Uterus (tissue), 2 donors: ENCODE data around the gene IGSF23.

ENCODE experiments used
- CTCF ChIP-seq, 4 experiments: fragments of 200-600 bp in 2 of 4; fragments of 450-650 bp in 2 of 4; sonication (generic) in 2 of 4; IDR thresholded peaks; one replicate each; pipeline ENCODE4 v1.5.1; 2016 to 2019; ENCODE audit warnings: antibody characterized with exemption in 4 of 4, mild to moderate bottlenecking in 2 of 4, moderate library complexity in 1 of 4
- POLR2A ChIP-seq, 2 donors: fragments of 450-650 bp; IDR thresholded peaks; one replicate each; pipeline ENCODE4 v1.6.1; 2016; ENCODE audit warnings: antibody characterized with exemption in 2 of 2, mild to moderate bottlenecking in 1 of 2, moderate library complexity in 1 of 2

- TF ChIP-seq CTCF (IDR thresholded peaks at IDR 0.05), result no peak
- no peak for TF ChIP-seq POLR2A (IDR thresholded peaks at IDR 0.05)
Observed at GRCh38 chr19:44685877-44686276, 72.5 kb downstream of the IGSF23 start.
